Activated CD8-positive, alpha-beta memory T cell treated with anti-CD3 and anti-CD28 coated beads for 24 hours (primary cell): ENCODE measurements around the gene C6orf47.

Experiments used
- DNase-seq: peaks from one replicate; pipeline ENCODE4 v3.0.0-alpha.2; 2020

Gene C6orf47

GRCh38 chr6:31658983-31659648 lies 1.5 kb downstream of the C6orf47 start:
- no peak for DNase-seq

DNA sequence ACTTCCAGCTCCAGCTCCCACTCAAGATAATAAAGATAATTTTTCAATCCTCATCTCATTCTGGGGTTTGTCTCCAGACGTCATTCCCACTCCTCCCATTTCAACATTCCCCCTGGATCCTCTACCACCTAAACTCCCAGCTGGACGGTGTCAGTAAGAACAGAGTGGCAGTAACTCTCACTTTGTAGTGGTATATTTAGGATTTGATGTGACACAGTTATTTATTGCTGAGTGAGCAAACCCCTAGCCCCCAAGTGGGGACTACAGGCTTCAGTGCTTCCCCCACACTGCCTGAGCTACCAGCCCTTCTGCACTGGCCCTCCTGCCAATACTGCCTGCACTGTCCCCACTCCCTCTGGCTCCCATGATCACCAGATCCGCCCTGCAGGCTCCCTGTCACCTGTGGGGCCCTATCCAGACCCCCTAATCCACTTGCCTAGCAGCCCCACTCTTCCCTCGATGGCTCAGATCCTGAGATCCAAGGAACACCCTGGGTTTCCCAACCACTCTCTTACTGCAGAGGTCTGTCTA lies 2.4 kb downstream of the C6orf47 start:
- no peak for DNase-seq

GRCh38 chr6:31657406-31658157 lies 3.0 kb downstream of the C6orf47 start:
- no peak for DNase-seq

DNA sequence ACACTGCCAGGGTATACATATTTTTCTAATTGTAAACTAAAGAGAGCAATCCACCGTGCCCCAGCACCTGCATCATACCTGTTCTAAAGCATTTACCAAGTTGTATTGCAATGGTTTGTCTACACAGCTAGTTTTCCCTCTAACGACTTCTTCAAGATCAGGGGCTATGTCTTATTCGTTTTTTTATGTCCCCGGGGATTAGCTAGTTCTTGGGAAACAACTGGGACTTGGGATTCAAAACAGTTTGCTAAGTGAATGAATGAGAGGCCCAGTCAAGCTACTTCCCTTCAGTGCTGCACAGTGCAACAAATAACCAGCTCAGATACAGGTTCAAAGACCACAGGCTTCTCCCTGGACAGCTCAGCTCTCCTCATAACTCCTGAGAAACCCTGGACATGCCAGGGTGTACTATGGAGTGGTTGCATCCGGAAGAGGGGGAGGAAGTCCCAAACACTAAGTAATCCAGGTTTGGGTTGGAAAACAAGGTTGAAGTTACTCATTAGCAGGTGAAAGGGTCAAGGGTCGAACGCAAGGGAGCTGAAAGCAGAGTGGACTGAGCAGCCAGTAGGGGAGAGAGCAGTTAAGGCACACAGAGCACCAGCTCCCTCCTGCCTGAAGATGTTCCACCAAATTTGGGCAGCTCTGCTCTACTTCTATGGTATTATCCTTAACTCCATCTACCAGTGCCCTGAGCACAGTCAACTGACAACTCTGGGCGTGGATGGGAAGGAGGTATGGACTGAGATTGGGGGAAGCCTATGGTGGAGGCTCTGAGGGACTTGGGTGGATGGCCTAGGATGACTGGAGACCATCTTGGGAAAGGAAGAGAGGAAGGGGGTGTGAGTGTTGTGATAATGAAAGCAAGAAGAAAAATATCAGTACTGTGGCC lies 5.0 kb downstream of the C6orf47 start, which contains the start of gene APOM:
TSS of gene APOM (plus strand) at position 546 of the 889 bp plus-strand sequence. CDS start at position 619, 73 bp downstream.
- no peak for DNase-seq

DNA sequence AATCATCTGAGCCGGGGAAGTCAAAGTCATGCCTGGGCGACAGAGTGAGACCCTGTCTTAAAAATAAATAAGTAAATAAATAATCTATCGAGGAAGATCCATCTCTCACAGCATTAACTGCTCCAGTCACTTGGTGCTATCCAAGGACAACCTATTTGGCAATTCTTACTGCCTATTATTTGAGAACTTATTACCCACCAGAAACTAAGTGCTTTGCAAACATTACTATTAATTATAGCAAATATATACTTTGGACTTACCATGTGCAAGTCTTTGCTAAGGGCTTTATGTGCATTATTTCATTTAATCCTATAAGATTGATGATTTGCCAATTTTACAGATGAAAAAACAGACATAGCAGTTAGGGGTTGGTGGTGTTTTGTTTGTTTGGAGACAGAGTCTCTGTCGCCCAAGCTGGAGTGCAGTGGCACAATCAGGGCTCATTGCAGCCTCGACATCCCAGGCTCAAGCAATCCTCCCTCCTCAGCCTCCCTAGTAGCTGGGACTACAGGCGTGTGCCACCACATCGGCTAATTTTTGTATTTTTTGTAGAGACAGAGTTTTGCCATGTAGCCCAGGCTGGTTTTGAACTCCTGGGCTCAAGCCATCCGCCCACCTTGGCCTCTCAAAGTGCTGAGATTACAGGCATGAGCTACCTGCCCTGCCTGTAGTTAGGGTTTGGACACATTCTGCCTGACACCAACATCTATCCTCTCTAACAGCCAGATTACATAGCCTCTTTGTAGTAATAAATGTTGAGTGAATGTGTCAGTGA lies 5.8 kb downstream of the C6orf47 start:
- DNase-seq, result no peak

GRCh38 chr6:31652925-31653724 lies 7.5 kb downstream of the C6orf47 start:
- DNase-seq, result no peak

GRCh38 chr6:31651602-31652191 lies 8.9 kb downstream of the C6orf47 start:
- no peak for DNase-seq

- DNase-seq, result no peak
Observed at GRCh38 chr6:31645325-31645724, 15.3 kb downstream of the C6orf47 start.

DNA sequence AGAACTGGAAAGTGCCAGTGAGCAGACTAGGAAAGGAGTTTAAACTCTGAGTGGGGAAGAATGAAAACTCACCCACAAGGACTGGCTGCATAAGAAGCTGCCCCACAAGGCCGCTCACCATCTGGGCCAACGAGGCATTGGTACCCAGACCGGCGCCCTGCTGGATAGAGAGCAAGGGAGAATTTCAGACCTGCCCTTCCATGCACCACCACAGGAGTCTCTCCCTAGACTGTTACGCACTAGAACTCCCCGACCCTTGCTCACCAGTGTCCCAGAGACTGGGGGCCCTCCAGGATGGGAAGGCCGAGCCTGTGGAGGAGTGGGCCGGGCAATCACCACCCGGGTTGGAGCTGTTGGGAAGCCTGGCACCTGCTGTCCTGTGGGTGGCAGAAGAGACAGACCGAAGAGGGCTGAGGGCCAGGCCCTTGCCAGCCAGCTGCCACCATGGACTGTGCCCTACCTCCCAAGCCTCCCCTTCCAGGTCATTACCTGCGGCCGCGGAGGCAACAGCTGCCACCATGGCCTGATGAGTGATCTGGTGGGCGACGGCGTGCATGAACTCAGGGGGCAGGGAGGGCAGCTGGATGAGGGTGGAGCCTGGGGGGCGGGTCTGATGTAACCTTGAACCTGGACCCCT lies 16.6 kb downstream of the C6orf47 start:
- DNase-seq, result no peak

DNA sequence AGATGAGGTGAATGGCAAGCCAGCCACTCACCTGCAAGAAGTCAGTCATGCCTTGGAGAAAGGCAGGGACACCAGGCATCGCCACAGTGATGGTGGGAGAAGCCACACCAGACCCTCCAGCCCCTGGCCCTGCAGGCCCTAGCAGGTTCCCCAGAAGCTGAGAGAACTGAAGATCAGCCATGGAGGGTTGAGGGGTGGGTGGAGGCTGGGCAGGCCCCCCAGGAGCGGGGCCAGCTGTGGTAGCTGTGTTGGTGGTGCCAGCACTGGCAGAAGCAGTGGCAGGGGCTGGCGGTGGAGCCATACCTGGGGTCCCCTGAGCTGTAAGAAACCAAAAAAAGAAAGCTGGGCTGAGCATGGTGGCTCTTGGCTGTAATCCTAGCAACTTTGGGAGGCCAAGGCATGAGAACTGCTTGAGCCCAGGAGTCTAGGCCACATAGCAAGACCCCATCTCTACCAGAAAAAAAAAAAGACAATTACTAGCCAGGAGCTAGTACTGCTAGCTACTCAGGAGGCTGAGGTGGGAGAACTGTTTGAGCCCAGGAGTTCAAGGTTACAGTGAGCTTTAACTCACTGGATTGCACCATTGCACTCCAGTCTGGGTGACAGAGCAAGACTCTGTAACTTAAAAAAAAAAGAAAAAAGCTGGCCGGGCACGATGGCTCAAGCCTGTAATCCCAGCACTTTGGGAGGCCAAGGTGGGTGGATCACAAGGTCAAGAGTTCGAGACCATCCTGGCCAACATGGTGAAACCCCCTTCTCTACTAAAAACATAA lies 17.6 kb downstream of the C6orf47 start:
- DNase-seq, result no peak

GRCh38 chr6:31641370-31641769 lies 19.2 kb downstream of the C6orf47 start:
- DNase-seq, result no peak

DNA sequence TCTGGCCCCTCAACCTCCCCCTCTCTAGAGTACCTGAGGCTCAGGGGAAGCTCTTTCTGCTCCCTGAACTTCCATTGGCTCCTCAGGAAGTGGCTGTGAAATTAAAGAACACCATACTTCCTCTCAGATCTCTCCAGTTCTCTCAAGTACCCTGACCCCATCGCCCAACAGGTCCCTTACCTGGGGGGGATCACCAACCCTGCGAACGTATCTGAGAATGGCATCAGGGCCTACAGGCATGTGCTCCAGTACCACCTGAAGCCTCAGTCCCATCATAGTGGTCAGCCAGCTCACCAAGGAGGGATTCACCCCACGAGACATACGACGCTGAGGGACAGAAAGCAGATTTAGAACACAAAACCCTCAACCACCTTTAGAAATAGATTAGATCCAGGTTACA lies 20.0 kb downstream of the C6orf47 start:
- DNase-seq, result no peak

GRCh38 chr6:31639449-31639861 lies 21.1 kb downstream of the C6orf47 start:
- DNase-seq, result no peak

DNA sequence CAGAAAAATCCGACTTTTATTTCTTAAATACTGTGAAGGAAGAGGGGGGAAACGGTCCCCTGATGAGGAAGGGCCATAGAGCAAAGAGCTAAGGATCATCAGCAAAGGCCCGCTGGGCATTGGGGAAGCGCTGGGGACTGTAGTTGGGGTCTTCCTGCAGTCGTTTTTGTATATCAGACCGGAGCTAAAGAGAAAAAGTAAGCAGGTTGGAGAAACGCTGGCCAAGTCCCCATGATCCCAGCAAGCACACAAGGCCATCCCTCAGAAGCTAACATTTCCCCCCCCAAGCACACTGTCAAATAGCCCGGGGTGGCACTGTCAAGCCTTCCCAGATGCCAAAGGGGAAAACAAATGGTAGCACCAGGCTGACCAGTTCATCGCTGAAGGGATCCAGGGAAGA lies 21.5 kb downstream of the C6orf47 start:
- no peak for DNase-seq

GRCh38 chr6:31636698-31637596 lies 23.6 kb downstream of the C6orf47 start:
- DNase-seq, result no peak

DNA sequence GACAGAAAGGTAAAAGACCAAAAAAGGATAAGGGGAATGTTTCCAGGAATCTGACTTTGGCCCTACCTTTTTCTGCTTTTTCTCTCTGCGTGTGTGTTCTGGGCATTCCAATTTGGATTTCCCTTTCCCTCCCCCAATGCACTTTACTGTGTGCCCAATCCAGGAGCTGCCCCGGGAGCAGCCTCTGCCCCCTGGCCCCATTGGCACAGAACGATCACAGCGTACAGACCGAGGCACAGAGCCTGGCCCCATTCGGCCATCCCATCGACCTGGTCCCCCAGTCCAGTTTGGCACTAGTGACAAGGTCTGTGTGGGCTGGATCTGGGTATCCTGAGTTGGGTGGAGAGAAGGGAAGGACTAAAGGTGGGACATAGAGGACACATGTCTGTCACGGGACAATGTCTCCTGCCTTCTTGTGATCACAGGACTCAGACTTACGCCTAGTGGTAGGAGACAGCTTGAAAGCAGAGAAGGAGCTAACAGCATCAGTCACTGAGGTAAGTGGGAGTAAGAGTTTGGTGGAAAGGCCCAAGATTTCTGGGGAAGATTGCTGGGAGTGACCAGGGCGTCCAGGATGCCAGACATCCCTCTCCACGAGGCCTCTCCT lies 25.5 kb downstream of the C6orf47 start:
- DNase-seq, result no peak

DNA sequence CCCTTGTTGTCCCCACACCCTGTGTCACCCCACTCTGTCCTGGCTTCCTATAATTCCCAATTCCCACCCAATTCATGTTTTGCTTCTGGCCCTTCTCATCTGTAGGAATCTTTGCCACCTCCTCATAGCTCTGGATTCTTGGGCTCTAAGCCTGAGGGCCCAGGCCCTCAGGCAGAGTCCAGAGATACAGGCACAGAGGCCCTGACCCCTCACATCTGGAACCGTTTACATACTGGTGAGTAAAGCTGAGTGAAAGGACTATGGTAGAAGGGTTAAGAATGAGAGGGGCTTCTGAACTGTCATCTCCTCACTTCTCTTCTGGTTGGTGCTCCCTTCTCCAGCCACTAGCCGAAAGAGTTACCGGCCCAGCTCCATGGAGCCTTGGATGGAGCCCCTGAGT lies 26.4 kb downstream of the C6orf47 start:
- DNase-seq, result no peak

DNA sequence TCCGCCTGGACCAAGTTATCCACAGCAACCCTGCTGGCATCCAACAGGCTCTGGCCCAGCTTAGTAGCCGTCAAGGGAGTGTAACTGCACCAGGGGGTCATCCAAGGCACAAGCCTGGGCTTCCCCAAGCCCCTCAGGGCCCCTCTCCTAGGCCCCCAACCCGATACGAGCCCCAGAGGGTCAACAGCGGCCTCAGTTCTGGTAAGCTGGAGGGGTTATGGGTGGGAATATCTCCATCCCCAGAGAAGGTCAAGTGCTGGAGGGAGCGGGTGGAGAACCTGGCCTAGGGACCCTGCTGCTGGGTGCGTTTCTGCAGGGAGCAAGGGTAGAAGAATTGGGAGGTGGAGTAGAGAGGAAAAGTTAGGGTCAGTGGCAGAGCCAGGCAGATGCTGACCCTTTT lies 27.1 kb downstream of the C6orf47 start:
- no peak for DNase-seq
